ENCODE measurements around the gene VAV2. TPM values are rescaled to one million over a fixed set of nuclear protein-coding genes. Genes with fewer than 3 reads are reported as not detected.

The VAV2 gene
- polyA plus RNA-seq, 3 donors from 2014 or later: 0.12 to 0.28 TPM; not detected in 1

- Mint-ChIP-seq H3K36me3 (no peaks in the 10 kb centered on the region), H3K27ac (no peak overlapping the region), H3K27me3 (ENCODE audit: low read depth in 3 of 3) (peaks cover 0 to 4% (median 2%) of the 10 kb centered on the region in 3 donors), H3K4me1 (no peaks in the 10 kb centered on the region), H3K9me3 (no peaks in the 10 kb centered on the region), H3K4me3 (no peak overlapping the region)
- DNase-seq: no peak
These were observed 177.4 kb downstream of the VAV2 start for GRCh38 chr9:133814586-133815208.

DNA sequence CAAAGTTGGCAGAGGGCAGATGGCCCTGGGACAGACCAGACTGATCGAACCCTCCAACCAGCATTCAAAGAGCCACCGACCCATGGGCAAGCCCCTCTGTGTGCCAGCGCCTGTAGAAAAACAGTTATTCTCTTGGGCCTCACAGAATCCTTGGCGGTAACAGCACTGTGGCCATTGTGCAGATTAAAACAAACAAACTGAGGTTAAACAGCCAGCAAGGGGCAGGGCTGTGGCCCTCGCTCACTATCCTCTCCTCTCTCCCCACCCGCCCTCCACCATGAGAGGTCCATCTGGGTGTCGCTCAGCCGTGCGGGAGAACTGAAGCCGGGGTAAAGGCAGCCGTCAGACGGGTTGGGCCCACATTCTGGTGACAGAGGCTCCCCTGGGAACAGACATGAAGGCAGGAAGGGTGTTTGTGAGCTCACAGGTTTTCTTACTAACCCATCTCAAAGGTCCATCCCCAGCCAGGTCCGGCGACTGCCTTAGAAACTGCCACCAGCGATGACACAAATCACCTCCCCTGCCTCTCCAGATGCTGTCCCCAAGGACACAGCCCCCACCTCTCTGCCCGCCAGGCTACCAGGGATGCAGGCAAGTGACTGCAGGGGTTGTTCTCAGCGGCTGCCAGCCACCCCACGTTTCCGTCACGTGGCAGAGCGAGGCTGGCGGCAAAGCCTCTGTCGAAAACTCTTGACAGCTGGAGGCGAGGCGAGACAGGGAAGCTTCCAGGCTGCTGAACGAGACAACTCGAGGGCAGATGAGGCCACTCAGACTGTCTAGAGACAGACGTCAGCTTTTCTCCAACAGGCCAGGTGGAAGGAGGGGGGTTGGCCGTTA is 178.2 kb downstream of the VAV2 start:
- H3K27ac Mint-ChIP-seq: no peak overlapping the region
- H3K4me3 Mint-ChIP-seq: no peak overlapping the region
- H3K9me3 Mint-ChIP-seq: no peaks in the 10 kb centered on the region
- no peaks in the 10 kb centered on the region for H3K4me1 Mint-ChIP-seq
- peaks cover 0 to 4% (median 2%) of the 10 kb centered on the region in 3 donors for H3K27me3 Mint-ChIP-seq (ENCODE audit: low read depth in 3 of 3)
- DNase-seq: no peak
- no peaks in the 10 kb centered on the region for H3K36me3 Mint-ChIP-seq

GRCh38 chr9:133812941-133813748 is 179.0 kb downstream of the VAV2 start:
- peaks cover 0 to 4% (median 2%) of the 10 kb centered on the region in 3 donors for H3K27me3 Mint-ChIP-seq (ENCODE audit: low read depth in 3 of 3)
- DNase-seq: no peak
- H3K36me3 Mint-ChIP-seq: no peaks in the 10 kb centered on the region
- no peak overlapping the region for H3K27ac Mint-ChIP-seq
- H3K9me3 Mint-ChIP-seq: no peaks in the 10 kb centered on the region
- no peak overlapping the region for H3K4me3 Mint-ChIP-seq
- H3K4me1 Mint-ChIP-seq: no peaks in the 10 kb centered on the region

- Mint-ChIP-seq H3K9me3 (no peaks in the 10 kb centered on the region), H3K4me1 (no peaks in the 10 kb centered on the region), H3K4me3 (no peak overlapping the region), H3K36me3 (no peaks in the 10 kb centered on the region), H3K27ac (no peak overlapping the region), H3K27me3 (ENCODE audit: low read depth in 3 of 3) (peaks cover 0 to 4% (median 2%) of the 10 kb centered on the region in 3 donors)
- no peak for DNase-seq
These were observed 179.9 kb downstream of the VAV2 start for GRCh38 chr9:133812077-133812868.

DNA sequence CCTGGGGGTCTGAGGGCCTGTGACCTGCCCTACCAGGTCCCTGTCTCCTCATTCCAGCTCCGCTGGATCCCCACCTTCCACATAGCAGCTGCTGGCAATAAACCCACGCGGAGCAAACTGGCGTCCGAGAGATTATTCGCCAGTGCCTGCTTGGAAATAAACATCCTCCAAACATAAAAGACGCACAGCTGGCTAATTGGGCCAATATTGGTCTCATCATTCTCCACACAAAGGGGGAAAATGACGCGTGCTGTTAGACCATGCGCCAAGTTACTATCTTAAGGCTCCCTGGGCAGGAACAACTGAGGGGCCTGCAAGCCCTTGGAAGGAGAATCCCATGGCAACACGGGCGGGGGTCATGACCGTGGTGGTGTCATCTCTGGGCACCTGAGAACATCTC is 180.7 kb downstream of the VAV2 start:
- Mint-ChIP-seq H3K27me3 (ENCODE audit: low read depth in 3 of 3) (peaks cover 0 to 2% (median 2%) of the 10 kb centered on the region in 3 donors), H3K27ac (no peak overlapping the region), H3K4me3 (no peak overlapping the region), H3K4me1 (no peaks in the 10 kb centered on the region), H3K9me3 (no peaks in the 10 kb centered on the region), H3K36me3 (no peaks in the 10 kb centered on the region)
- DNase-seq: no peak

DNA sequence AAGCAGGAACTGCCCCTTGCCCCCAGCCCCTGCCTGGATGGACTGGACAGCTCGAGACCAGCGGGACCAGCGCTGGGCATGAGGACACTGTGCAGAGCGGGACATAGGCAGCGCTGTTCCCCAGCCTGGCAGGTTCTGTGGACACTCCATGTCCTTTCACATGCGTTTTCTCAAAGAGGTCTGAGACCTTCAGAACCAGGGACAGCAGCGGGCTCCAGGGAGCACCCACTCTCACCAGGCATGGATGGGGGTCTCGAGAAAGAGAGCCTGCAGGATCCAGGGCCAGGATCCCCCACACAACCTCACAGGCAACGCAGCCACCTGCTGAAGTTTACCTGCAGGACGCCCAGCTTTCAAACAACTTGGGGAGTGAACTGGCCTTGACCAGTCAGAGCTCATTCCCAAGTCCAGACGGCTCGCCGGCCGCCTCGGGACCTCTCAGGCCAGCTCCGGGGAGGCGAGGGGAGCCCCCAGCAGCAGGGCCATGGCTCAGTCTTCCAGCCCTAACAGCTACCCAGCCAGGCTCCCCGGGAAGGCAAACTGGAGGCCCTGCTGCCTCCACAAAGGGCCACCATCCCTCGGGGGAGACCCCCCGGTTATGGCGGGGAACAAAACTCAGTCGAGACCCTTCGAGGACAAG is 181.4 kb downstream of the VAV2 start:
- H3K4me1 Mint-ChIP-seq: no peaks in the 10 kb centered on the region
- no peak overlapping the region for H3K27ac Mint-ChIP-seq
- DNase-seq: no peak
- no peaks in the 10 kb centered on the region for H3K36me3 Mint-ChIP-seq
- no peak overlapping the region for H3K4me3 Mint-ChIP-seq
- peaks cover 0 to 2% (median 2%) of the 10 kb centered on the region in 3 donors for H3K27me3 Mint-ChIP-seq (ENCODE audit: low read depth in 3 of 3)
- H3K9me3 Mint-ChIP-seq: no peaks in the 10 kb centered on the region

- no peaks in the 10 kb centered on the region for H3K9me3 Mint-ChIP-seq
- no peaks in the 10 kb centered on the region for H3K36me3 Mint-ChIP-seq
- H3K27me3 Mint-ChIP-seq (ENCODE audit: low read depth in 3 of 3): no peaks in the 10 kb centered on the region
- H3K4me3 Mint-ChIP-seq: no peak overlapping the region
- H3K4me1 Mint-ChIP-seq: no peaks in the 10 kb centered on the region
- no peak overlapping the region for H3K27ac Mint-ChIP-seq
- DNase-seq: no peak
These were observed 182.8 kb downstream of the VAV2 start for GRCh38 chr9:133809335-133809734.

DNA sequence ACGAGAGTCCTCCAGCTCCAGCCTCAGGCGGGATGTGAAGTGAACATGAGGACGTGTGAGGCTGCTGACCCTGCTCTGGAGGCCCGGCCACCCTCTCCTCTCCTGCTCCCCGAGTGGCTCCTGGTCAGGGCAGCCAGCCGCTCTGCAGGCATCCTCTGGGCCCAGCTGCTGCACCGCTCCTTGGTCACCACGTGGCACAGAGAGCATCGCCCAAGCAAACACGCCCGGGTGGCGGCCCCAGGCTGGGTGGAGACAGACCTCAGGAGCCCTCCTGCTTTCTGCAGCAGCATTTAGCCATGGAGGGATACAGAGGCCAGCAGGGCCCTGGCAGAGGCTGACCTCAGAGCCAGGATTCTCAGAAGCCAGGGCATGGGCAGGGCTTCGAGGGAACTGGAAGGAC is 184.3 kb downstream of the VAV2 start:
- no peaks in the 10 kb centered on the region for H3K4me1 Mint-ChIP-seq
- H3K27ac Mint-ChIP-seq: no peak overlapping the region
- no peaks in the 10 kb centered on the region for H3K27me3 Mint-ChIP-seq (ENCODE audit: low read depth in 3 of 3)
- H3K9me3 Mint-ChIP-seq: no peaks in the 10 kb centered on the region
- H3K4me3 Mint-ChIP-seq: no peak overlapping the region
- no peak for DNase-seq
- no peaks in the 10 kb centered on the region for H3K36me3 Mint-ChIP-seq

GRCh38 chr9:133807037-133807436 is 185.1 kb downstream of the VAV2 start:
- no peaks in the 10 kb centered on the region for H3K27me3 Mint-ChIP-seq (ENCODE audit: low read depth in 3 of 3)
- H3K4me3 Mint-ChIP-seq: no peak overlapping the region
- no peaks in the 10 kb centered on the region for H3K9me3 Mint-ChIP-seq
- DNase-seq: no peak
- no peak overlapping the region for H3K27ac Mint-ChIP-seq
- no peaks in the 10 kb centered on the region for H3K4me1 Mint-ChIP-seq
- no peaks in the 10 kb centered on the region for H3K36me3 Mint-ChIP-seq

- H3K4me3 Mint-ChIP-seq: no peak overlapping the region
These were observed 185.5 kb downstream of the VAV2 start for GRCh38 chr9:133806623-133807010.

GRCh38 chr9:133805876-133806622 is 186.1 kb downstream of the VAV2 start:
- no peaks in the 10 kb centered on the region for H3K4me1 Mint-ChIP-seq
- H3K4me3 Mint-ChIP-seq: no peak overlapping the region
- no peak overlapping the region for H3K27ac Mint-ChIP-seq
- H3K27me3 Mint-ChIP-seq (ENCODE audit: low read depth in 3 of 3): no peaks in the 10 kb centered on the region
- no peaks in the 10 kb centered on the region for H3K36me3 Mint-ChIP-seq
- no peak for DNase-seq
- H3K9me3 Mint-ChIP-seq: no peaks in the 10 kb centered on the region

More at GRCh38 chr9:133806623-133807010, 185.5 kb downstream of the VAV2 start:
- Mint-ChIP-seq H3K27me3 (ENCODE audit: low read depth in 3 of 3) (no peaks in the 10 kb centered on the region), H3K9me3 (no peaks in the 10 kb centered on the region), H3K27ac (no peak overlapping the region), H3K4me1 (no peaks in the 10 kb centered on the region), H3K36me3 (no peaks in the 10 kb centered on the region)
- DNase-seq: no peak

- H3K4me1 Mint-ChIP-seq: no peaks in the 10 kb centered on the region
- no peaks in the 10 kb centered on the region for H3K36me3 Mint-ChIP-seq
- no peak overlapping the region for H3K4me3 Mint-ChIP-seq
- peaks cover 0 to 3% (median 0%) of the 10 kb centered on the region in 3 donors for H3K27me3 Mint-ChIP-seq (ENCODE audit: low read depth in 3 of 3)
- DNase-seq: no peak
- no peak overlapping the region for H3K27ac Mint-ChIP-seq
- H3K9me3 Mint-ChIP-seq: no peaks in the 10 kb centered on the region
These were observed 187.9 kb downstream of the VAV2 start for GRCh38 chr9:133804199-133804598.
